ENCODE measurements around the gene DEFB131B. TPM values are rescaled to one million over a fixed set of nuclear protein-coding genes. Genes with fewer than 3 reads are reported as not detected.
"Not testable (repeated sequence)": the region's sequence is repeated elsewhere in the genome, so short reads cannot be mapped to it uniquely, and the experiment has no call there.

The DEFB131B gene
- total RNA-seq, 1 donor from 2014 or later: not detected

GRCh38 chr11:71908218-71908617 lies 30.0 kb downstream of the DEFB131B start:
- TF ChIP-seq CTCF (IDR thresholded peaks at IDR 0.05; ENCODE audit: insufficient read depth, low read length, poor library complexity, severe bottlenecking): no peak
- Histone ChIP-seq H3K4me3 (ENCODE audit: low read depth, low read length) (no peak overlapping the region), H3K36me3 (ENCODE audit: control insufficient read depth, insufficient read depth, low read length) (no peaks in the 10 kb centered on the region), H3K27me3 (ENCODE audit: control insufficient read depth, insufficient read depth, low read length) (no peaks in the 10 kb centered on the region)
- no peak for DNase-seq (ENCODE audit: low read depth)

GRCh38 chr11:71910775-71911174 lies 32.5 kb downstream of the DEFB131B start:
- H3K36me3 ChIP-seq (ENCODE audit: control insufficient read depth, insufficient read depth, low read length); DNase-seq (ENCODE audit: low read depth); H3K27me3 ChIP-seq (ENCODE audit: control insufficient read depth, insufficient read depth, low read length); H3K4me3 ChIP-seq (ENCODE audit: low read depth, low read length): not testable (repeated sequence)

- not testable (repeated sequence) for H3K27me3 ChIP-seq (ENCODE audit: control insufficient read depth, insufficient read depth, low read length); H3K36me3 ChIP-seq (ENCODE audit: control insufficient read depth, insufficient read depth, low read length); DNase-seq (ENCODE audit: low read depth); H3K4me3 ChIP-seq (ENCODE audit: low read depth, low read length)
- peak; percentile 4 for TF ChIP-seq CTCF (IDR thresholded peaks at IDR 0.05; ENCODE audit: insufficient read depth, low read length, poor library complexity, severe bottlenecking)
Measured at GRCh38 chr11:71911321-71911985, 33.2 kb downstream of the DEFB131B start.

- not testable (repeated sequence) for DNase-seq (ENCODE audit: low read depth); H3K36me3 ChIP-seq (ENCODE audit: control insufficient read depth, insufficient read depth, low read length); H3K4me3 ChIP-seq (ENCODE audit: low read depth, low read length); H3K27me3 ChIP-seq (ENCODE audit: control insufficient read depth, insufficient read depth, low read length)
Measured at GRCh38 chr11:71911986-71912340, 33.7 kb downstream of the DEFB131B start.

GRCh38 chr11:71913756-71914526 lies 35.7 kb downstream of the DEFB131B start:
- no peak for DNase-seq (ENCODE audit: low read depth)
- Histone ChIP-seq H3K4me3 (ENCODE audit: low read depth, low read length) (no peak overlapping the region), H3K27me3 (ENCODE audit: control insufficient read depth, insufficient read depth, low read length) (no peaks in the 10 kb centered on the region), H3K36me3 (ENCODE audit: control insufficient read depth, insufficient read depth, low read length) (no peaks in the 10 kb centered on the region)
- no peak for TF ChIP-seq CTCF (IDR thresholded peaks at IDR 0.05; ENCODE audit: insufficient read depth, low read length, poor library complexity, severe bottlenecking)

- Histone ChIP-seq H3K36me3 (ENCODE audit: control insufficient read depth, insufficient read depth, low read length) (no peaks in the 10 kb centered on the region), H3K4me3 (ENCODE audit: low read depth, low read length) (no peak overlapping the region), H3K27me3 (ENCODE audit: control insufficient read depth, insufficient read depth, low read length) (no peaks in the 10 kb centered on the region)
- no peak for DNase-seq (ENCODE audit: low read depth)
- TF ChIP-seq CTCF (IDR thresholded peaks at IDR 0.05; ENCODE audit: insufficient read depth, low read length, poor library complexity, severe bottlenecking): no peak
Measured at GRCh38 chr11:71914617-71915189, 36.5 kb downstream of the DEFB131B start.
